Measurements from ENCODE around the gene SLC18A3. TPM values are rescaled to one million over a fixed set of nuclear protein-coding genes. Genes with fewer than 3 reads are reported as not detected.

The SLC18A3 gene
- total RNA-seq, 1 experiment from 2014 or later = 0.13 TPM

GRCh38 chr10:49655099-49655498 is 45.0 kb downstream of the SLC18A3 start:
- no peak for DNase-seq (ENCODE audit: low spot score)
- no peak for ATAC-seq
- Mint-ChIP-seq H3K9me3 (peaks cover 14% of the 10 kb centered on the region), H3K36me3 (peaks cover 9% of the 10 kb centered on the region), H3K4me1 (peaks cover 1% of the 10 kb centered on the region; the same call in 1 of the 2 replicates), H3K27me3 (ENCODE audit: low read depth) (peaks cover 36% of the 10 kb centered on the region), H3K27ac (no peak overlapping the region), H3K4me3 (no peak overlapping the region)
- CTCF ChIA-PET = no interaction called here
- POLR2A ChIA-PET = no interaction called here
- TF ChIP-seq NR1H2 (CRISPR knock-in tag; IDR thresholded peaks at IDR 0.05) (no peak), SOX15 (CRISPR knock-in tag; IDR thresholded peaks at IDR 0.05) (no peak), ATF1 (CRISPR knock-in tag; IDR thresholded peaks at IDR 0.05) (no peak), ZNF219 (CRISPR knock-in tag; IDR thresholded peaks at IDR 0.05; ENCODE audit: borderline replicate concordance) (no peak), OVOL2 (CRISPR knock-in tag; IDR thresholded peaks at IDR 0.05; ENCODE audit: borderline replicate concordance) (no peak), MYBL2 (CRISPR knock-in tag; IDR thresholded peaks at IDR 0.05) (no peak), MLX (CRISPR knock-in tag; IDR thresholded peaks at IDR 0.05) (no peak), AR (CRISPR knock-in tag; IDR thresholded peaks at IDR 0.05) (no peak), STAT6 (CRISPR knock-in tag; conservative IDR thresholded peaks at IDR 0.05; ENCODE audit: low read depth) (no peak), NFYB (CRISPR knock-in tag; conservative IDR thresholded peaks at IDR 0.05; ENCODE audit: low read depth) (no peak), GRHL2 (CRISPR knock-in tag; IDR thresholded peaks at IDR 0.05; ENCODE audit: insufficient replicate concordance, severe bottlenecking) (no peak), USF2 (CRISPR knock-in tag; IDR thresholded peaks at IDR 0.05) (no peak), PREB (CRISPR knock-in tag; IDR thresholded peaks at IDR 0.05; ENCODE audit: borderline replicate concordance) (no peak), ZNF423 (CRISPR knock-in tag; IDR thresholded peaks at IDR 0.05) (no peak), IRF1 (CRISPR knock-in tag; IDR thresholded peaks at IDR 0.05) (no peak), SMAD3 (CRISPR knock-in tag; IDR thresholded peaks at IDR 0.05; ENCODE audit: borderline replicate concordance) (no peak), HMGXB4 (CRISPR knock-in tag; IDR thresholded peaks at IDR 0.05) (no peak), CREB1 (CRISPR knock-in tag; IDR thresholded peaks at IDR 0.05) (no peak), CBFB (CRISPR knock-in tag; IDR thresholded peaks at IDR 0.05; ENCODE audit: low read depth) (no peak)

Data from WTC11 (cell line).